GM12875 (cell line): Measurements from ENCODE around the gene SERPINE3.

Experiments used
- H3K4me3 ChIP-seq: one replicate; pipeline ENCODE4 v1.5.1; 2011; ENCODE audit warnings: low read depth, low read length, control low read depth
- TF ChIP-seq, protein P1 (sequence below): IDR thresholded peaks from 2 replicates; pipeline ENCODE4 v1.5.1; 2011; ENCODE audit warnings: low read depth, mild to moderate bottlenecking, control low read depth, inconsistent platforms, low read length, moderate library complexity, borderline replicate concordance; ENCODE audit not compliant: insufficient read depth

The SERPINE3 gene

DNA sequence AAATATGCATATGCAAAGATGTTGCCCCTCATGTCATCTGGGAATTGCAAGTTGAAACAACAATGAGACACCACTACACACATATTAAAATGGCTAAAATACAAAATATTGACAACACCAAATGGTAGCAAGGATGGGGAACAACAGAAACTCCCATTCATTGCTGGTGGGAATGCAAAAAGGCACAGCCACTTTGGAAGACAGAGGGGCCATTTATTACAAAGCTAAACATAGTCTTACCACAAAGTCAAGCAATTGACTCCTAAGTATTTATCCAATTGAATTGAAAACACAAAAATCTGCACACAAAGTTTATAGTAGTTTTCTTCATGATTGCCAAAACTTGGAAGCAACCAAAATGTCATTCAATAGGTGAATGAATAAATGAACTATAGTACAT is 6.1 kb upstream of the SERPINE3 start:
- TF ChIP-seq, protein P1, sequence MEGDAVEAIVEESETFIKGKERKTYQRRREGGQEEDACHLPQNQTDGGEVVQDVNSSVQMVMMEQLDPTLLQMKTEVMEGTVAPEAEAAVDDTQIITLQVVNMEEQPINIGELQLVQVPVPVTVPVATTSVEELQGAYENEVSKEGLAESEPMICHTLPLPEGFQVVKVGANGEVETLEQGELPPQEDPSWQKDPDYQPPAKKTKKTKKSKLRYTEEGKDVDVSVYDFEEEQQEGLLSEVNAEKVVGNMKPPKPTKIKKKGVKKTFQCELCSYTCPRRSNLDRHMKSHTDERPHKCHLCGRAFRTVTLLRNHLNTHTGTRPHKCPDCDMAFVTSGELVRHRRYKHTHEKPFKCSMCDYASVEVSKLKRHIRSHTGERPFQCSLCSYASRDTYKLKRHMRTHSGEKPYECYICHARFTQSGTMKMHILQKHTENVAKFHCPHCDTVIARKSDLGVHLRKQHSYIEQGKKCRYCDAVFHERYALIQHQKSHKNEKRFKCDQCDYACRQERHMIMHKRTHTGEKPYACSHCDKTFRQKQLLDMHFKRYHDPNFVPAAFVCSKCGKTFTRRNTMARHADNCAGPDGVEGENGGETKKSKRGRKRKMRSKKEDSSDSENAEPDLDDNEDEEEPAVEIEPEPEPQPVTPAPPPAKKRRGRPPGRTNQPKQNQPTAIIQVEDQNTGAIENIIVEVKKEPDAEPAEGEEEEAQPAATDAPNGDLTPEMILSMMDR = no peak

DNA sequence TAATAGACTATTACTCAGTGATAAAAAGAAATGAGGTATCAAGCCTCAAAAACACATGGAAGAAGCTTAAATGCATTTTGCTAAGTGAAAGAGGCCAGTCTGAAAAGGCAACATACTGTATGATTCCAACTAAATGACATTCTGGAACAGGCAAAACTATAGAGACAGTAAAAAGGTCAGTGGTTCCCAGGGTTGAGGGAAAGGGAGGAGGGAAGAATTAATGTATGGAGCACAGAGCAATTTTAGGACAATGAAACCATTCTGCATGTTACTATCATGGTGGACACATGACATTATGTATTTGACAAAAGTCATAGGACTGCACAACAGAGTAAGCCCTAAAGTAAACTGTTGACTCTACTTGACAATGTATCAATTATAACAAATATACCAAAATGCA is 5.7 kb upstream of the SERPINE3 start:
- no peak overlapping the region for H3K4me3 ChIP-seq
- TF ChIP-seq, protein P1 = no peak

More for the DNA sequence above, 6.1 kb upstream of the SERPINE3 start:
- no peak overlapping the region for H3K4me3 ChIP-seq

GRCh38 chr13:51336746-51337145 is 2.7 kb upstream of the SERPINE3 start:
- TF ChIP-seq, protein P1 = no peak
- H3K4me3 ChIP-seq = no peak overlapping the region

DNA sequence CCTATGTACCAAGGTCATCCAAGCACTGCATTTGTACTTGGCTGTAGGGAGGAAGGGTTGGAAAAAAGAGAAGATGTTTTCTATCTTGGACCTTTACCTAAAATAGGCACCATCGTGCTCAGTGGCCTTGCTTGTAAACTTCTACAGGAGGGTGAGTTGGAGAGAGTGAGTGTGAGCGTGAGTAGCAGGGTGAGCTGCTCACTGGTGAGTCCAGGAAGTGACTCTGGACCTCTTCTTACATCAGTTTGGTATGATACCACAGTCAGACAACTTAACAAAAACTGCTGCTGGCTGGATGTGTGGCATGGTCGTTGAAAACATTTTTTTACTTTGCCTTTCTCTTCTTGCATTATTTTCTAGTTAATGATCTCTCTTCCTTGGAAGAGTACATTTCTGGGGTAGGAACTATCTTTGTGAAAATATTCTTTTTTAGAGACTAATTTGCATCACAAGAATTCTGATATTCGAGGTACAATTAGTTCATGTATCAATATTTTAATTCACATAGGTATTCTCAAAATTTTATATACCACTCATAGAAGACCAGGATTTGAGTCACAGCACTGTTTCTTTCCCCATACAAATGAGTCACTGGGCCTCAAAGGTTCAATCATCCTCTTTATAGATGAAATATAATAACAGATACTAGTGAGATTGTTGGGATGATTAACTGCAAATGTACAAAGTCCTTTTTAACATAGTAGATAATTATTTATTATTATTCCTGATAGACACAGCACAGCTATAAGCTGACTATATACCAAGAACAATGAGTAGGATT is 651 bp downstream of the SERPINE3 start:
- TF ChIP-seq, protein P1 = no peak
- no peak overlapping the region for H3K4me3 ChIP-seq

- TF ChIP-seq, protein P1 = no peak
- H3K4me3 ChIP-seq = no peak overlapping the region
Observed at GRCh38 chr13:51341232-51341631, 1.7 kb downstream of the SERPINE3 start.

DNA sequence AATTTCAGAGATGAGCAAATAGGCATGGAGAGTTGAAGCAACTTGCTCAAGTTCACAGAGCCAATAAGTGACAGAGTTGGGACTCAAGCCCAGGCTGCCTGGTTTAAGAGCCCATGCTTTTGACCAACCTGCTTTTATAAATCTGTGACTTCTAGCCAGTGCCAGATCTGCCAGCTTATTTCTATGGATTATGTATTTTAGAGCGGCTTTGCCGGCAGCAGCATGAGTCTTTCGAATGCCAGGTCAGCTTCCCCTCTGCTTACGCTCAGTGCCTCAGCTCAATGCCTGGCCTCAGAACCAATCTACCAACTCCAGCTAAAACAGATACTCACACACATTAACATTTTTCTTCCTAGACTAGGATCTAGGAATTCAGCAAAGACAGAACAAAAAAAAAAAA is 2.3 kb downstream of the SERPINE3 start:
- TF ChIP-seq, protein P1 = no peak
- H3K4me3 ChIP-seq = no peak overlapping the region

GRCh38 chr13:51342706-51343105 is 3.2 kb downstream of the SERPINE3 start:
- H3K4me3 ChIP-seq = no peak overlapping the region
- TF ChIP-seq, protein P1 = no peak
